H1 (cell line): ENCODE data around the gene KCNQ1OT1. TPM values are rescaled to one million over a fixed set of nuclear protein-coding genes. Genes with fewer than 3 reads are reported as not detected.

ENCODE experiments used
- CTCF ChIA-PET: fragments of 300-600 bp; sonication (Branson Sonifier 250); formaldehyde crosslinking; loops from one replicate; lab custom pipeline; 2021; ENCODE audit not compliant: partially characterized antibody; lab: Charles Lee
- POLR2A ChIA-PET: fragments of 300-600 bp; sonication (Branson Sonifier 250); formaldehyde crosslinking; loops from one replicate; lab custom pipeline; 2021; ENCODE audit warnings: inconsistent platforms; ENCODE audit not compliant: partially characterized antibody; lab: Charles Lee
- DNase-seq, 2 experiments: peaks; one replicate each; pipeline versions ENCODE4 v3.0.0 to v3.0.0-alpha.2; 2010 to 2022; ENCODE audit warnings: low spot score in 2 of 2, low read depth in 1 of 2, mixed read lengths in 1 of 2
- FAIRE-seq: peaks from 2 replicates; lab custom pipeline; 2011; peaks lifted over from hg19 to GRCh38; lab: Jason Lieb, UNC
- H2AFZ ChIP-seq: 2 replicates; pipeline ENCODE4 v1.8.1; 2012; ENCODE audit warnings: low read length, inconsistent platforms
- H2AK5ac ChIP-seq: 2 replicates; pipeline ENCODE4 v1.6.1; 2013; ENCODE audit warnings: low read depth, low read length
- H2BK120ac ChIP-seq: replicated peaks from 2 replicates; pipeline ENCODE3; 2013; ENCODE audit warnings: low read depth, low read length, inconsistent platforms
- H2BK12ac ChIP-seq: 2 replicates; pipeline ENCODE4 v1.6.1; 2013; ENCODE audit warnings: low read depth, low read length
- H2BK15ac ChIP-seq: 2 replicates; pipeline ENCODE4 v1.6.1; 2013; ENCODE audit warnings: low read length
- H2BK20ac ChIP-seq: 2 replicates; pipeline ENCODE4 v1.6.1; 2013; ENCODE audit warnings: low read length
- H2BK5ac ChIP-seq: 2 replicates; pipeline ENCODE4 v1.6.1; 2013; ENCODE audit warnings: low read depth, low read length
- H3K14ac ChIP-seq: 2 replicates; pipeline ENCODE4 v1.6.1; 2013; ENCODE audit warnings: inconsistent platforms; ENCODE audit not compliant: insufficient read length
- H3K18ac ChIP-seq: 2 replicates; pipeline ENCODE4 v1.6.1; 2013; ENCODE audit warnings: low read length; ENCODE audit errors: extremely low read depth
- H3K23ac ChIP-seq: 2 replicates; pipeline ENCODE4 v1.6.1; 2013; ENCODE audit warnings: inconsistent platforms; ENCODE audit not compliant: insufficient read length
- H3K23me2 ChIP-seq: 2 replicates; pipeline ENCODE4 v1.6.1; 2013; ENCODE audit warnings: low read depth, low read length
- H3K27ac ChIP-seq: 2 replicates; pipeline ENCODE4 v1.6.1; 2011; ENCODE audit warnings: low read depth, low read length, inconsistent platforms
- H3K27me3 ChIP-seq, 4 experiments: replicated peaks in 1 of 4; 1 replicate in 1 of 4; 2 replicates in 3 of 4; pipeline versions ENCODE4 v1.6.1 to v1.8.1; 2011 to 2013; ENCODE audit warnings: low read length in 3 of 4, mild to moderate bottlenecking in 3 of 4, inconsistent platforms in 2 of 4, mixed read lengths in 2 of 4, moderate library complexity in 1 of 4; ENCODE audit not compliant: control insufficient read depth in 3 of 4, insufficient read depth in 3 of 4; ENCODE audit errors: extremely low read depth in 1 of 4
- H3K36me3 ChIP-seq, 4 experiments: 2 replicates each; pipeline versions ENCODE4 v1.6.1 to v1.8.1; 2011 to 2013; ENCODE audit warnings: mild to moderate bottlenecking in 4 of 4, low read length in 3 of 4, moderate library complexity in 2 of 4, control low read depth in 1 of 4, inconsistent platforms in 1 of 4; ENCODE audit not compliant: insufficient read depth in 4 of 4, control insufficient read depth in 2 of 4
- H3K4ac ChIP-seq: replicated peaks from 2 replicates; pipeline ENCODE3; 2013; ENCODE audit warnings: low read length, low read depth, mixed read lengths, inconsistent platforms; ENCODE audit not compliant: insufficient read length
- H3K4me1 ChIP-seq, 4 experiments: replicated peaks in 1 of 4; 1 replicate in 1 of 4; 2 replicates in 3 of 4; pipeline versions ENCODE4 v1.6.1 to v1.8.1; 2011 to 2013; ENCODE audit warnings: low read length in 3 of 4, inconsistent platforms in 2 of 4, mixed read lengths in 1 of 4; ENCODE audit not compliant: insufficient read depth in 4 of 4, control insufficient read depth in 3 of 4
- H3K4me2 ChIP-seq, 2 experiments: 2 replicates each; pipeline versions ENCODE4 v1.6.1 to v1.8.1; 2011 to 2013; ENCODE audit warnings: low read depth in 2 of 2, low read length in 2 of 2, control low read depth in 1 of 2, inconsistent platforms in 1 of 2, mild to moderate bottlenecking in 1 of 2; ENCODE audit not compliant: insufficient read depth in 1 of 2
- H3K4me3 ChIP-seq, 4 experiments: fragments of 200-600, 300-600 bp in 1 of 4; sonication (generic), shearing (Covaris generic), sonication (Bioruptor Twin) in 1 of 4; 2 replicates each; pipeline versions ENCODE4 v1.5.1 to v1.8.1; 2011 to 2016; ENCODE audit warnings: low read length in 4 of 4, low read depth in 3 of 4, control low read depth in 2 of 4, inconsistent platforms in 2 of 4, mild to moderate bottlenecking in 2 of 4, mixed read lengths in 1 of 4, moderate library complexity in 1 of 4; ENCODE audit not compliant: insufficient read depth in 2 of 4; ENCODE audit errors: extremely low read depth in 1 of 4
- H3K56ac ChIP-seq: replicated peaks from 2 replicates; pipeline ENCODE3; 2013; ENCODE audit warnings: low read depth, mild to moderate bottlenecking, mixed read lengths, low read length, inconsistent platforms; ENCODE audit not compliant: insufficient read length
- H3K79me1 ChIP-seq: 2 replicates; pipeline ENCODE4 v1.6.1; 2013; ENCODE audit warnings: low read depth, low read length, control low read depth
- H3K79me2 ChIP-seq, 2 experiments: 2 replicates each; pipeline versions ENCODE4 v1.6.1 to v1.8.1; 2012 to 2013; ENCODE audit warnings: low read length in 2 of 2, mild to moderate bottlenecking in 2 of 2, inconsistent platforms in 1 of 2; ENCODE audit not compliant: insufficient read depth in 2 of 2, control insufficient read depth in 1 of 2
- H3K9ac ChIP-seq, 4 experiments: replicated peaks in 1 of 4; 1 replicate in 1 of 4; 2 replicates in 3 of 4; pipeline versions ENCODE4 v1.6.1 to v1.8.1; 2011 to 2013; ENCODE audit warnings: low read depth in 3 of 4, low read length in 3 of 4, control low read depth in 2 of 4, mild to moderate bottlenecking in 2 of 4, moderate library complexity in 2 of 4, inconsistent platforms in 1 of 4; ENCODE audit errors: extremely low read depth in 1 of 4
- H3K9me3 ChIP-seq, 2 experiments: 2 replicates each; pipeline versions ENCODE4 v1.6.1 to v1.8.1; 2012 to 2013; ENCODE audit warnings: mild to moderate bottlenecking in 2 of 2, moderate library complexity in 2 of 2, control low read depth in 1 of 2, inconsistent platforms in 1 of 2, low read depth in 1 of 2, low read length in 1 of 2, mixed read lengths in 1 of 2; ENCODE audit not compliant: insufficient read depth in 2 of 2
- H4K20me1 ChIP-seq, 2 experiments: replicated peaks in 1 of 2; 2 replicates each; pipeline versions ENCODE3 to v1.8.1; 2011 to 2013; ENCODE audit warnings: inconsistent platforms in 2 of 2, low read length in 2 of 2, mild to moderate bottlenecking in 1 of 2; ENCODE audit not compliant: insufficient read depth in 2 of 2, control insufficient read depth in 1 of 2
- H4K5ac ChIP-seq: 2 replicates; pipeline ENCODE4 v1.6.1; 2013; ENCODE audit warnings: low read length, low read depth, mixed read lengths, inconsistent platforms; ENCODE audit not compliant: insufficient read length
- H4K8ac ChIP-seq: 2 replicates; pipeline ENCODE4 v1.8.0; 2013; ENCODE audit warnings: mild to moderate bottlenecking, moderate library complexity, low read length, inconsistent platforms; ENCODE audit not compliant: insufficient read depth; ENCODE audit errors: extremely low read depth
- H4K91ac ChIP-seq: replicated peaks from 2 replicates; pipeline ENCODE3; 2013; ENCODE audit warnings: low read length, mixed read lengths, inconsistent platforms; ENCODE audit not compliant: insufficient read length
- CHD2 ChIP-seq: IDR thresholded peaks from 2 replicates; pipeline ENCODE4 v1.6.1; 2012; ENCODE audit warnings: low read length, improper control_type of control experiment
- JUND ChIP-seq: IDR thresholded peaks from 2 replicates; pipeline ENCODE4 v1.6.1; 2011; ENCODE audit warnings: mild to moderate bottlenecking, improper control_type of control experiment, low read length
- KDM4A ChIP-seq: IDR thresholded peaks from one replicate; pipeline ENCODE4 v1.7.1; 2012; ENCODE audit warnings: low read depth, mild to moderate bottlenecking, moderate library complexity, low read length, inconsistent platforms; ENCODE audit not compliant: severe bottlenecking
- POLR2A ChIP-seq, 2 experiments: IDR thresholded peaks; 1 replicate in 1 of 2; 2 replicates in 1 of 2; pipeline ENCODE4 v1.6.1; 2011; ENCODE audit warnings: low read depth in 2 of 2, low read length in 2 of 2, mild to moderate bottlenecking in 2 of 2; ENCODE audit errors: control extremely low read depth in 1 of 2
- POLR2AphosphoS5 ChIP-seq: IDR thresholded peaks from 2 replicates; pipeline ENCODE4 v1.6.1; 2011; ENCODE audit warnings: low read depth, low read length
- RNF2 ChIP-seq: fragments of 200-900, 300-1000 bp; sonication (generic); IDR thresholded peaks from 2 replicates; pipeline ENCODE4 v1.7.1; 2016; ENCODE audit warnings: borderline replicate concordance, low read depth, mild to moderate bottlenecking, antibody characterized with exemption, low read length; ENCODE audit not compliant: poor library complexity, severe bottlenecking; ENCODE audit errors: missing control alignments
- SAP30 ChIP-seq: fragments of 300-600 bp; sonication (generic); IDR thresholded peaks from 2 replicates; pipeline ENCODE4 v1.7.1; 2012; ENCODE audit warnings: low read length, moderate library complexity, mild to moderate bottlenecking, inconsistent platforms; ENCODE audit not compliant: insufficient read depth, insufficient replicate concordance
- SUZ12 ChIP-seq: fragments of 200-600 bp; sonication (generic); IDR thresholded peaks from 2 replicates; pipeline ENCODE4 v1.6.1; 2012; ENCODE audit warnings: mild to moderate bottlenecking, inconsistent platforms, low read length, moderate library complexity, mixed read lengths
- TBP ChIP-seq: IDR thresholded peaks from 2 replicates; pipeline ENCODE4 v1.6.1; 2011; ENCODE audit warnings: low read depth, low read length, improper control_type of control experiment
- TEAD4 ChIP-seq: IDR thresholded peaks from 2 replicates; pipeline ENCODE4 v1.6.1; 2012; ENCODE audit warnings: low read depth, low read length, inconsistent platforms, mixed read lengths
- USF2 ChIP-seq: IDR thresholded peaks from 2 replicates; pipeline ENCODE4 v1.6.1; 2011; ENCODE audit warnings: low read length, improper control_type of control experiment
- ZNF274 ChIP-seq: IDR thresholded peaks from 2 replicates; pipeline ENCODE4 v1.7.0; 2012; ENCODE audit warnings: low read length, borderline replicate concordance; ENCODE audit errors: extremely low read depth
- WGBS, 2 experiments: shearing (Covaris generic) in 1 of 2; methylation state at CpG; one replicate each; pipeline versions ENCODE4 v1.1.6 to v1.1.7; 2013 to 2015; ENCODE audit warnings: low lambda C conversion rate in 2 of 2, mixed read lengths in 2 of 2, inconsistent platforms in 1 of 2, low coverage in 1 of 2, missing lambda C conversion rate in 1 of 2; ENCODE audit not compliant: insufficient replicate concordance in 2 of 2, insufficient coverage in 1 of 2, insufficient read length in 1 of 2; ENCODE audit errors: extremely low coverage in 1 of 2, missing lambda C conversion rate in 1 of 2; 5-methylcytosine and 5-hydroxymethylcytosine counted together
- polyA plus RNA-seq, 7 experiments: library from polyadenylated mRNA; depleted of rRNA in 3 of 7; stranded (reverse) in 5 of 7; unstranded in 2 of 7; fragments of >200 nt in 5 of 7; fragments of 200-250 nt in 2 of 7; gene quantifications; 1 replicate in 5 of 7; 2 replicates in 1 of 7; 4 replicates in 1 of 7; pipeline versions ENCODE4 v1.2.1 to v1.2.3, GENCODE V29; 2011 to 2013; ENCODE audit warnings: missing spikeins in 2 of 7, mixed read lengths in 2 of 7
- total RNA-seq: library from RNA; stranded (reverse); fragmentation: NEBNext Ultra II Directional; extraction: Animal tissue kit (Norgen Biotek cat#: 25700); gene quantifications from 2 replicates; pipeline ENCODE4 v1.2.1, GENCODE V29; 2021

KCNQ1OT1 gene
- total and polyA plus RNA-seq, 2 of the 8 experiments (the other 6 are each of a cell fraction or from before 2014, with no cell fraction given), result 0.21 to 1.2 TPM

GRCh38 chr11:2663506-2663905, 36.3 kb downstream of the KCNQ1OT1 start:
- Histone ChIP-seq H3K4me3 (no peak overlapping the region), H3K23me2 (no peaks in the 10 kb centered on the region), H4K20me1 (peaks cover 2 to 12% of the 10 kb centered on the region in 2 experiments), H3K9me3 (peaks cover 38 to 47% of the 10 kb centered on the region in 2 experiments), H2BK5ac (no peak overlapping the region), H2AFZ (no peak overlapping the region), H4K91ac (no peak overlapping the region), H3K4me1 (no peaks in the 10 kb centered on the region), H3K56ac (no peak overlapping the region), H3K14ac (no peak overlapping the region), H3K36me3 (no peaks in the 10 kb centered on the region), H3K9ac (no peak overlapping the region), H3K79me2 (no peaks in the 10 kb centered on the region), H3K18ac (no peak overlapping the region), H3K23ac (no peak overlapping the region), H2BK15ac (no peak overlapping the region), H2BK120ac (no peak overlapping the region), H3K4ac (no peak overlapping the region), H2AK5ac (no peak overlapping the region), H3K79me1 (no peaks in the 10 kb centered on the region), H3K4me2 (no peak overlapping the region), H4K8ac (no peak overlapping the region), H2BK12ac (no peak overlapping the region), H4K5ac (no peak overlapping the region), H3K27me3 (peaks cover 0 to 16% (median 0%) of the 10 kb centered on the region in 4 experiments; a peak in 4 of 7 replicates), H3K27ac (no peak overlapping the region), H2BK20ac (no peak overlapping the region)
- no peak for DNase-seq
- ChIA-PET CTCF (interaction anchor here (1.0 to 1.8 kb wide), 2 partner anchors 224 to 236 kb away, joined by 3 to 6 read pairs; no protein-coding TSS in a partner anchor), POLR2A (no interaction called here)
- TF ChIP-seq USF2 (no peak), JUND (no peak), POLR2AphosphoS5 (no peak), CHD2 (no peak), KDM4A (no peak), RNF2 (no peak), SUZ12 (no peak), ZNF274 (no peak), POLR2A (IDR thresholded peaks at IDR 0.05; ENCODE audit: control extremely low read depth in 1 of 2, low read depth in 2 of 2, low read length in 2 of 2) (no peak), TEAD4 (no peak), TBP (no peak), SAP30 (no peak)
- 100% methylated on average over 2 of the region's 2 CpGs; no CpG with 5 or more reads in 1 of the 2 experiments for WGBS, 2 experiments
- no peak for FAIRE-seq
